ENCODE results near the gene PRKCZ.
"Not testable (repeated sequence)": the region's sequence is repeated elsewhere in the genome, so short reads cannot be mapped to it uniquely, and the experiment has no call there.

Gene PRKCZ

DNA sequence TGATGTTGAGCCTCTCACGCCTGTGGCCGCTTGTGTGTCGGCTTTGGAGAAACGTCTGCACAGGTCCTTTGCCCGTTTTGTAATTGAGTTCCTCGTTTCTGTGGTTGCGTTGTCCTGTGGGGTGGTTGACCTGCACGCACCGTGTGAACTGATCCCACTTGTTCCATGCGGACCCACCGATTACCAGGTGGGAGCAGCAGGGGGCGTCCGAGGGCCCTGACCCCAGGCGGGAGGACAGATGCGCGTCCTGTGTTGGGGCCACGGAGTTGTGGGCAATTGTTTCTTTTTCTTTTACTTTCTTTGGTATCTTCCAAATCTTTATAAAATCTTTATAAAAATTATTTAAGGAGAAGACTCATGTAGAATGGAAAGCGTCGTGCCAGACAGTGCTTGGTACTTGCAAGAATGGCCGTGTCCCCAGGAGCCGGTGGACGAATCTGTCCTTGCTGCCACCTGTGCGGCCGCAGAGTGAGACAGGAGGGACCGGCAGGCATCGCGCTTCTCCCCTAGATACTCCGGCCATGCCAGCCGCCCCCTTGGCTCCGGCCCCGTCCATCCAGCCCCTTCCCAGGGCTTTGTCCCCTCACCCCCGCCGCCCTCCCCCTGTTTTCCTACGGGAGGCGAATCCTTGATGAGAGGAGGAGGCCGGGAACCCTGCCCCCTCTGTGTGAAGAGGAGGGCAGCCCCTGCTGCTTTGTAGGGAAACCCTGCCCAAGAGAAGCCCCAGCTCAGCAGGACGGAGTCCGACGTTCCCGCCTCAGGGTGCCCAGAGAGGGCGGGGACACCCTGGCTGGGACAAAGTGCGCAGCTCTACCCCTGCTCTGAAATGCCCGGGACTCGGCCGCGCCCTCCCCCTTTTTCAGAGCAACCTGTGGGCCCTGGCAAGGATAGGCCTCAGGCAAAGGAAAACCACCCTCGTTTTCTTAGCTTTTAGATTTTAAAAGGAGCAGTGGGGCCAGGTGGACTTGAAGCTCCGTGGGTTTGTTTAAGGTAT is 41.7 kb downstream of the PRKCZ start:
- H3K4me3 ChIP-seq (replicated peaks; ENCODE audit: low read depth, low read length): no peak overlapping the region
- peak; percentile 33 for TF ChIP-seq CTCF (IDR thresholded peaks at IDR 0.05; ENCODE audit: low read length, missing control alignments)
- DNase-seq (ENCODE audit: low read depth): no peak

- no peak for DNase-seq (ENCODE audit: low read depth)
Observed at GRCh38 chr1:2093055-2093454, 42.8 kb downstream of the PRKCZ start.

GRCh38 chr1:2093636-2094035 is 43.4 kb downstream of the PRKCZ start:
- no peak for DNase-seq (ENCODE audit: low read depth)
- no peak overlapping the region for H3K4me3 ChIP-seq (replicated peaks; ENCODE audit: low read depth, low read length)
- no peak for TF ChIP-seq CTCF (IDR thresholded peaks at IDR 0.05; ENCODE audit: low read length, missing control alignments)

More at GRCh38 chr1:2093055-2093454, 42.8 kb downstream of the PRKCZ start:
- no peak for TF ChIP-seq CTCF (IDR thresholded peaks at IDR 0.05; ENCODE audit: low read length, missing control alignments)
- H3K4me3 ChIP-seq (replicated peaks; ENCODE audit: low read depth, low read length): no peak overlapping the region

DNA sequence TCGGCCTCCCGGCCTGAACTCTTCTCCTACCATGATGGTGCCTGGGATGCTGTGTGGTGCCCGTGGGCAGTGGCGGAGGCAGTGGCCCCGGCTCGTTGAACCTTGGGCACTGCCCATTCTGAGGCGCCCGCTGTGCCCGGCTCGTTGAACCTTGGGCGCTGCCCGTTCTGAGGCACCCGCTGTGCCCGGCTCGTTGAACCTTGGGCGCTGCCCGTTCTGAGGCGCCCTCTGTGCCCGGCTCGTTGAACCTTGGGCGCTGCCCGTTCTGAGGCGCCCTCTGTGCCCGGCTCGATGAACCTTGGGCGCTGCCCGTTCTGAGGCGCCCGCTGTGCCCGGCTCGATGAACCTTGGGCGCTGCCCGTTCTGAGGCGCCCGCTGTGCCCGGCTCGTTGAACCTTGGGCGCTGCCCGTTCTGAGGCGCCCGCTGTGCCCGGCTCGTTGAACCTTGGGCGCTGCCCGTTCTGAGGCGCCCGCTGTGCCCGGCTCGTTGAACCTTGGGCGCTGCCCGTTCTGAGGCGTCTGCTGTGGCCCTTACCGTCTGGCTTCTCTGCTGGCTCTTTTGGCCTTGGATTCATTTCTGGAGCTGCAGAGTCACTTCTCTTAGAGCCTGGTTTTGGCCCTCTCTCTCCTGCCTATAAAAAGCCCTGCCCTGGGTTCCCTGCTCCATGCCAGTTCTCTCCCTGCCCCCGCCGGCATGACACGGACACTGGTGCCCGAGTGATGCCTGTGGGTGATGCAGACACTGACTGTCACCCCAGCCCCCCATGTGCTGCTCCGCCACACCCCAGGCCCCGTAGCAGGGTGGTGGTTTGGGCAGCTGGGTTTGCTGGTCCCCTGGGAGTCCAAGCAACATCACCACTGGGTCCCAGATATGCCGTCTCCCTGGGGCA is 44.3 kb downstream of the PRKCZ start:
- H3K4me3 ChIP-seq (replicated peaks; ENCODE audit: low read depth, low read length); DNase-seq (ENCODE audit: low read depth): not testable (repeated sequence)

DNA sequence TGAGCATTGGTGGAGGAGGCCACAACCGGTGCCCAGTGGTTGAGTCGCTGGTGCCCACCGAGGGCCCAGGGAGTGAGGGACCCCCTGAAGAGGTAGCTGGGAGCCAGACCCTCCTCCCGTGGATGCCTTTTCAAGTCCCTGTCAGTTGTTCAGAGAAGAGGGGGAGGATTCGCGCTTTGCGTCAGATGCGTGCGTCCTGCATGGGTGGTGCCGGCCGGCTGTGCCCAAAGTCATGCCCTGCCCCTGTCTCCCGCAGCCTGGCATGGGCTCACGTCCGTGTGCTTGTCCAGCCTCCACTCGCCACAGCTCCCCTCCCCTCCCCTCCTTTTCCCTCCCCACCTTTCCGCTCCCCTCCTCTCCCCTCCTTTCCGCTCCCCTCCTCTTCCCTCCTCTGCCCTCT is 45.2 kb downstream of the PRKCZ start:
- no peak for DNase-seq (ENCODE audit: low read depth)
- H3K4me3 ChIP-seq (replicated peaks; ENCODE audit: low read depth, low read length): no peak overlapping the region
- TF ChIP-seq CTCF (IDR thresholded peaks at IDR 0.05; ENCODE audit: low read length, missing control alignments): no peak

- no peak for TF ChIP-seq CTCF (IDR thresholded peaks at IDR 0.05; ENCODE audit: low read length, missing control alignments)
Observed at GRCh38 chr1:2095981-2096736, 45.9 kb downstream of the PRKCZ start.

More at GRCh38 chr1:2095981-2096736, 45.9 kb downstream of the PRKCZ start:
- H3K4me3 ChIP-seq (replicated peaks; ENCODE audit: low read depth, low read length): no peak overlapping the region
- no peak for DNase-seq (ENCODE audit: low read depth)
